Hematopoietic multipotent progenitor cell treated with erythropoietin and hydrocortisone succinate and interleukin-3 and kit ligand, for 17 days (in vitro differentiated cells): ENCODE results near the gene CORO2B.

Source experiments
- DNase-seq: peaks from one replicate; pipeline ENCODE4 v3.0.0-alpha.2; 2015; ENCODE audit warnings: low spot score

The CORO2B gene

DNA sequence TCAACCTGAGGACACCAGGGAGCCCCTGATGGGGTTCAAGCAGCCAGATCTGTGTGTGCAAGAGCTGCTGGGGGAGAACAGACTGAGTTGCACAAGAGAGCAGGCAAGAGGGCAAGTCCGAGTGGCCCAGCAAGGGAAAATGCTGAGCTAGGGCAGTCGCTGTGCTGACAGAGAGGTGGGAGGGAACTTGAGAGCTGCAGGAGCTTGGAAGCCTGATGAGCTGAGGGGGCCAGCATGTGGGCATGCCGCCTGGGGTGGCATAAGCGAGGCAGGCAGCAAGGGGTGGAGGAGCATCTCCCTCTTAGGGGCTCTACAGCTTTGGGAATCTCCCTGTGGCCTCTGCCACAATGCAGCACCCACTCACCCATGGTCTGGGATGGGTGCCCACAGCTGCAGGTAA, 4.7 kb upstream of the CORO2B start:
- no peak for DNase-seq

DNA sequence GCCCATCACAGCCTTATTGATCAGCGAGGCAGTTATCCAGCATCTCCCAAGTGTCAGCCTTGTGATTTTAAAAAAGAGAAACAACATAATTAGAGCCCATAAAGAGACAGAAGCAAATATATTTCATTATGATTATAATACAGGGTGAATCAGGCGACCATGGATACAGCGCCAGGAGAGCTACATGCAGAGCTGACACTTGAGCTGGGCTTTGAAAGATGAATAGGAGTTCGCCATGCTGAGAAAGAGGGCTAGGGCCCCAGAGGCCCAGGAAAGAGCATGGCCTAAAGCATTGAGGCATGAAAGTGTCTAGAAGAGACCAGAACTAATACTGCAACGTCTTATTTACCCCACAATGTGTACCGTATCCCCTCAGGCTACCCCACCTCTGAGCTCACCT, 4.2 kb upstream of the CORO2B start:
- no peak for DNase-seq

DNA sequence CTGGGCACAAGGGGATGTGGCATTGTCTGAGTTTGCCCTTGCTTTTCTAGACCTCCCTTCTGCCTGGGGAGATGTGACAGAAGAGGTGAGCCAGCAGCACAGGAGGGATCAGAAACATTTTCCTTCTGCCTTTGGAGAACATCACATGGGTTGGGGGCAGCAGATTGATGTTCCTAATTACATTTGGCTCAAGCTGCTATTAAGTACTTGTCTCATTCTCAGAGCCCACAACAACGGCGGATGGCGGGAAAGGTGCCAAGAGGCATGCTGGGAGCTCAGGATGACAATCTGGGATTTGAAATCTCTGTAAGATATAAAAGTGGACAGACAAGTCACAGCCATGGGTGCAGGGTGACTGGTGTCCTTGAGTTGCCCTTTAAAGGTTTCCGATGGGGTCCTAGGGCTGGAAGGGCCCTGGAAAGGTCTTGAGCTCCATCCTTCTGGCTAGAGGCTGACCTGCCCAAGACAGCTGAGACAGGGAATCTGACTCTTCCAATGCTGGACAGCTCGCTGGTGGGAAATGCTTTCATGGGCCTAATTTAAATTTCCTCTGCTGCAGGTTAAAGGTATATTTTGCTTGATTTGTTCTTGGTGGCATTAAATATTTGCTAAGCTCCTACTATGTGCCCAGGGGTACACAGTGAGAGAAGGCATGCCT, 2.4 kb upstream of the CORO2B start:
- no peak for DNase-seq

DNA sequence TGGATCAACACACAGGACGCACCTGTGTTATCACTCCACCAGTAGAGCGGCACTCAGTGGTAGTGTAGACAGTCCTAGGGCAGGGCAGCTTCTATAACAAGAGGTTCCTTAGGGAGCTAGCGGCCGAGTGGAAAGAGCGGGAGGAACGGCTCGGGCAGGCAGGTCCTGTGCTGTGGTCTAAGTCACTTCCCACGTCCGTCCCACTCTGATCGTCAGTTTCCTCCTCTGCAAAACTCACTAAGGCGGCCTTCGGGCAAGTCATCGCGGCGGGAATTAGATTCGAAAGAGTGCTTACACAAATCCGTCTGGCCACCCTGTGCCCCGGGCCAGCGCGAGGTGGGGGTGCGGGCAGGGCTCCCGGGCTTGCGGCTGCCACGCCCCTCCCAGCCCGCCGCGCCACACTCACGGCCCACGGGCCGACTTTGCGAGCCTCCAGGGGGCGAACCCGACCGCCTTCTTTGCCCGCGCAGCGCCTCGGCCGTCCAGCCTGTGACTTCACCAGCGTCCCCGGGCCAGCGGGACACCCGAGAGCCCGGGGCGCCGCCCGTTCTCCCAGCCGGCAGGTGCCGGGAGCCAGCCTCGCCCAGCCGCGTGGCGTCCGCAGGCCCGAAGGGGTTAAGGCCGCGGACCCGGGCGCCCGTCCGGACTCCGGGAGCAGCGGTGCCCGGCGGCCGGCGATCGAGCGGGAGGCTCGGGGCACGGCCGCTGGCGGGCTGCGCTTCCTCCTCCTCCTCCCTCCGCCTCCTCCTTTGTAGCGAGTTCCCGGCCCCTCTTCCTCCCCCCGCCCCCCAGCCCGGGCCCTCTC, 416 bp upstream of the CORO2B start:
- no peak for DNase-seq

DNA sequence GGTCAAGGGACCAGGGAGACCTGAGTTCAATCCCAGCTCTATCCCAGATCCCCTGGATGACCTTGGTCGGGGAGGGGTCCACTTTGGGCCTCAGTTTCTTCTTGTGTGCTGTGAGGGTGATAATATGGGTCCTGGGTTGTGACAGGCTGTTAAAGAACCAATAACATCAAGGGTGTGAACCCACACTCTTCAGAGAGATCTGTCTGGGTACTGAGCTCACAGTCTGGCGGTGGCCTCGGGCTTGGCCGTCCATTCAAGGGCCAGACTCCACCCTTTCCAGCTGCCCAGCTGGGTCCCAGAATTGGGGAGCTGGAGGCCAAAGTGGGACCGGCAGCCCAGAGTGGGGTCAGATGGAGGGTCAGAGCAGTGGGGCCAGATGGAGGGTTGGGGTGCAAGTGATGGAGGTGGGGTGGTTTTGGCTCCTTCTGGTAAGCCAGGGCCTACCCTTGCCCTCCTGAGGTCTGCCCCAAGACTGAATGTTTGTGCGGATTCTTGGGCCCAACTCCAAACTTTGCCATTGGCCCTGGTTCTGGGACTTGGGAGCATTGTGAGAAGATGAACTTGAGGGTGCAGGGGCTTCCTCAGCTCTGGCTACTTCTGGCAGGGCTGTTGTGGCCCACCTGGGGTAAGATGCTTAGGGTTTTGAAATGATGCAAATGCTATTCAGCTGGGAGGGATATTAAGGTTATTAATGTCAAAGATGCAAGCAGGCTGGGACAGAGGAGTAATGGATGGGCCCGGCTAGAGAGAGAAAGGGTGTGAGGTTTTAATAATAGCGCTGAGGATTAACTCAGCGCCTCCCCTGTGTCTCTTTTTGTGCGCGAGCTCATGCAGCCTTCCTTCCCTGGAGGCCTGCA, 1.5 kb downstream of the CORO2B start:
- DNase-seq = no peak

DNA sequence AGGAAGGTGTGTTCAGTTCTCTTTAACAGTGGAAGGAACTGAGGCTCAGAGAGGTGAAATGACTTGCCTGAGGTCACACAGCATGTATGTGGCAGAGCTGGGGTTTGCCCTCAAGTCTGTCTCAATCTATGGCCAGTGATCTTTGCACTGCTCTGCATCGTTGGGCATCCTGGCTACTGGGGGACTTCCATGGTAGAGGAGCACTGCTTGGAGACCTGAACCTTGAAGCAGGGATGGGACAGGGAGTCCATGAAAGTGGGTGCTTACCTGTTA, 2.0 kb downstream of the CORO2B start:
- no peak for DNase-seq

DNA sequence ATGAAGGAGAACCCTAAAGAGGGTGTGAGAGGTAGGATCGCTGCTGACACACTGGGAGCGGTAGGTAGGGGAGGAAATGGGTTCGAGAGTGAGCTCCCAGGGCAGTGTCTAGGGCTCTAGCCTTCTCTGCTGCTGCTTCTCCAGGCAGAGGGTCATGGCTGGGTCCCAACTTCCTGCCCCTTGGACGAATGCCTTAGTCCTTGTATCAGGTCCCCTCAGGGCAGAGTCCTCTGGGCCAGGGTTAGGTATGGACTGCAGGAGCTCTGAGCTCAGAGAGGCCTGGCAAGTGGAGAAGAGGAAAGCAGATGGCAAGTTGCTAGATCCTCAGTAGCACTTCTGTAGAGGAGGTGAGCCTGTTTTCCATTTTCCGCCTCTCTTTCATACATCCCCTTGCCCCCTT, 2.9 kb downstream of the CORO2B start:
- no peak for DNase-seq

DNA sequence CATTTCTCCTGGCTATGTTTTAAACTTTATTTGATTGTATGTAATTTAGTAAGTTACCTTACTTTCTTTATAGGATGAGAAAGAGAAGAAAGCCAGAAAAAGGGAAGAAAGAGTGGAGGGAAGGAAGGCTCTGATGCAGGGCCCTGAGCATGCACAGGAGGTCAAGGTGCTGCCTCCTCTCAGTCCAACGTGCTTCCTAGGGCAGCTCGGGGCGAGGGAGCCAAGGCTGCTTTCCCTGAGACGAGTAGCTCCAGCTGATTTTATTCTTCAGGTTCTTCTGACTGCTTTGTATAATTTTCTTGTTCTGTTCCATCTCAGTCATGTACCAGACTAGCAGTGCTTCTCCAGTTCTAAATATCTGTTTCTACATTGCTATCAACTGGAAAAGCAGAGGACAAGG, 3.4 kb downstream of the CORO2B start:
- DNase-seq = no peak

DNA sequence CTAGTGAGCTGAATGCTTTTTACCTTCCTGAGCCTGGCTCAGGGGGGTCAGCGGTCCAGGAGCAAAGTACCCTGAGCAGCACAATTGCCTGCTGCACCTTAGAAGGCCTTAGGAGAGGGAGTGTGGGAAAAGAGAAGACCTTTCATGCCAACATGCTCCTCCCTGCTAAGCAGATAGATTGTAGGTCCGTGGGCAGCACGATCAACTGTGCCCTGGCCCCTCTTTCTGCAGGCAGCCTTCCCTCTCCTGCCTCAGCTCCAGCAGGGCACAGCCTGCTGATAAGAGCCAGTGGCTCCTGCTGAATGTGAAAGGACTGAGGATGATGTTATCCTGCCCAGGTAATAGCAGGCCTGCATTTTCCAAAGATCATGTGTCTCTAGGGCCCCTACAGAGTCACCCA, 4.1 kb downstream of the CORO2B start:
- DNase-seq = no peak

DNA sequence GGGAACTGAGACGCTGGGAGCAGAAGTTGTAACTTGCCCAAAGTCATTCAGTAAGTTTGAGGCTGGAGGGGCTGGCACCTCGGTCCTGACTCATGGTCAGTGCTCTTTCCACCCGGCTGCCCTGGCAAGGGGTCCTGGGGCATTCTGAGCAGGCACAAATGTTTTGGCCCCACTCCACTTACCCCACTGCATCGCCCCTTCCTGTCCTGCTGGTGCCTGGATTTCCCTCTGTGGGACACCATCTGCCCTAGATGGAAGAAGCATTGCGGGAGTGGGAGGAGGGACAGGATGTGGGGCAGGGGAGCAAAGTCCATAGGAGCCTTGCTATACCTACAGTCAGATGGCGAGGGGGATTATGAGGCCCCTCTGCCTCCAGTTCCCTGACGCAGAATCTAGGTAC, 4.5 kb downstream of the CORO2B start:
- DNase-seq = no peak

DNA sequence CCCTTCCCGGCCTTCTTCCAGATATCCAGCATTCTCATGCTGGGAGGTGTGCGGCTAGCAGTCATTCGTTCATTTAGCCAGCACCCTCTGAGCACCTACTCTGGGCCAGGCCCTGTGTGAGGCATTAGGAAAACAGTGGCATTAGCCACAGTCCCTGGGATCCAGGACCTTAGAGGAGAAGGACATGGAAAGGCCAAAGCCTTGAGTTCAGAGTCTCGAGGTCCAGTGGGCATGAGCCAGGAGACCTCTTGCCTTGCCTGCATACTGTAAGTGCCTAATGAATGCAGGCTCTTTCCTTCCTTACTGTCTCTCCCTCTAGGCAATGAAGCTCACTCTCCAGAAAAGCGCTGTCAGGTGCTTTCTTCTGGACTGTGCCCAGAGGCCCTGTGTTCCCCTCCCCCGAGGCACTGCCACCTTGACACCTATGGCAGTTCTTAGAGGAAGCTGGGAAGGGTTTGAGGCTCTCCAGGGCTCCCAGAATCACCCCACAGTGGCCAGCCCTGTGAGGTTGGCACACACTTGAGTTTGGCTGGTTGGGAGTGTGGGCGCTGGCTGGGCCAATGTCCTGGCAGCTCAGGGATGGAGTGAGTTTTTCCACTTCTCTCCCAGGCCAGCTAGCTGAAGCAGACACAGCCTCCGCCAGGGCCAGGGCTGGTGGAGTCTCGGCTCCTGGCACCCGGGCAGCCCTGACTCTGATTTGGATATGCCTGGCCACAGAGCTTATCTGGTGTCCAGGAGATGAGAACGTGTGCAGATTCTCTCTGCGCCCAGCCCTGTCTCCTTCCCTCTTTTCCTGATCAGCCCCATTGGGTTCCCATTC, 5.4 kb downstream of the CORO2B start:
- DNase-seq = no peak

DNA sequence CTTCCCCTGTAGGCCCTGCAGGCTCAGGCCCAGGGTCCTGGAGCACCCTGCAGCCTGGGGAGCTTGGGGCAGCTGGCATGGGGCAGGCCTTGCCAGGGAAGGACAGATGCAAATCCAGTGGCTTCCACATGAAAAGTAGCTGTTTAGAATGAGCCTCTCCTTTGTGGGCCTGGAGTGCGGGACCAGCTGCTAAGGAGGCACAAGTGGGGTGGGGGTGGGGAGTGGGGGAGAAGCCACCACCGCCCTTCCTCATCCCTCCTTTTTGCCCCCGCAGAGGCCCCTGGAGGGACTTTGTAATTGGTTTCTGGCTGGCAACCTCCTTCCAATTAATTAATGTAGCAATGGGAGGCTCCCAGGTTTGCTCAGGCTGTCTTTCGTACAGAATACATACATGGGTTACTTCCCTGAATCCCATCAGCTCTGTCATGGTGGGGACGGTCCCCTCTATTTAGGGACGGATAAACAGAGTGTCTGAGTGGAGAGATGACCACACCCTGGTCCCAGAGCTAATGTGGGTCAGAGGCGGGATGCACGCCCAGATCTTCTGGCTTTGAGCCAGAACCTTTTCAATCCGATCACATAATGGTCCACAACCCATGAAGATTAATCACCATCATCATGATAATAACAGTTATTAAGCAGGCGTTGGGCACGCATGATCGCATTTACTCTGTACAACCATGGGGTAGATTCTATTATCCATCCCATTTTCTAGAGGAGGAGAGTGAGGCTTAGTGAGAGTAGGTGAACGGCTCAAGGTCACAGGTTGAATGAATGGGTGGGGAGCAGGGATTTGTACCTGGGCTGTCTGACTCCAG, 6.2 kb downstream of the CORO2B start:
- no peak for DNase-seq

DNA sequence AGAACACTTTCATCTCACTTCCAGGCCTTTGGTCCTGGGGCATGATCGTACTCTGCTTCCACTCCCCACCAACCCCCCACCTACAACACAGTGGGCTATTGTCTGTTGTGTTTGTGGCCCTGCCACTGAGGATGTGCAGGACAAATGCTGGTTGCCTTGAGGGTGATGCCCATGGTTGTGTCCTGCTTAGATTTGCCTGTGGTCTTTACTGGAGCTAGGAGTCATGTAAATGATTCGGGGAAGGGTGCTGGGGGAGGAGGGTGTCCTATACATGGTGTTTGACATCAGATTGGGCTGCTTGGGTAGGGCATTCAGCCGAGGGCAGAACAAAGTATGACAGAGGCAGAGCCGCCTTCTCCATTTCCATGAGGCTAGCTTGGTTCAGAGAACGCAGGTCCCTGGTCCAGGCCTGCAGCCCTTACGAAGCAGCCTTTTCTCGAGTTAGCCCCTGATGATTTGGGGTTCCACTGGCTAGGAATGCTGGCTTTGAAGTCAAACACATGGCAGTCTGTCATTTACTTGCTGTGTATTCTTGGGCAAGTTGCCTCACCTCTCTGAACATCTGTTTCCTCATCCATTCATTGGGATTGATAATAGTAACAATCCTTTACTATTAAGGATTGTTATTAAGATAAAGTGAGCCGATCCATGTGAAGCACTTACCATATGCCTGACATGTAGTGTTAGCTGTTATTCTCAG, 6.9 kb downstream of the CORO2B start:
- DNase-seq = no peak

DNA sequence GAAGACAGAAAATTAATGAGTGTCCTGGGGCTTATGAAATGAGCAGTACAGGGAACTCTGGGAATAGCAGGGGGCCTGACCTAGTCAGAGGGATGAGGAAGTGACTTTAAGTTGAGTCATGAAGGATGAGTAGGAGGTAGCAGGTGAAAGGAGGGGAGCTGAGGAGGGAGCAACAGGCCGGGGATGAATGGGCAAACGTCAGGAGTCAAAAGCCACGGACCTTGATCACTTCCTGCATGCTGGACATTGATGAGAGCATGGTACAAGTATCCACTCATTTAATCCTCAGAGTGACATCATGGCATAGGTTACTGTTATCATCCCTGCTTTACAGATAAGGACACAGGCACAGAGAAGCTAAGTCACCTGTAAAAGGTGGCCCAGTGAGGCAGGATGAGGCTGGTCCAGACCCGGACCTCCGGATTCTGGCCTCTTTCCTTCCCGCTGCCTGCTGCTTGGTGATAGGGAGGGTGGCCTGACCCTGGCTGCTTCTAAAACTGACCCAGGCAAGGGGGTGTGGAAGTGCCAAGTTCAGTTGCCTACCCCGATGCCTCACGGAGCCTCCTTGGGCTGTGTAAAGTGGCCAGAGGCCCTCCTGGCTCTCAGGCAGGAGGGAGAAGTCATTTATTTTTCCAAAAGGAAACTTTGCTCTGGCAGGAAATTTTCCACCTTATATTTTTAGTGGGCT, 7.6 kb downstream of the CORO2B start:
- no peak for DNase-seq

DNA sequence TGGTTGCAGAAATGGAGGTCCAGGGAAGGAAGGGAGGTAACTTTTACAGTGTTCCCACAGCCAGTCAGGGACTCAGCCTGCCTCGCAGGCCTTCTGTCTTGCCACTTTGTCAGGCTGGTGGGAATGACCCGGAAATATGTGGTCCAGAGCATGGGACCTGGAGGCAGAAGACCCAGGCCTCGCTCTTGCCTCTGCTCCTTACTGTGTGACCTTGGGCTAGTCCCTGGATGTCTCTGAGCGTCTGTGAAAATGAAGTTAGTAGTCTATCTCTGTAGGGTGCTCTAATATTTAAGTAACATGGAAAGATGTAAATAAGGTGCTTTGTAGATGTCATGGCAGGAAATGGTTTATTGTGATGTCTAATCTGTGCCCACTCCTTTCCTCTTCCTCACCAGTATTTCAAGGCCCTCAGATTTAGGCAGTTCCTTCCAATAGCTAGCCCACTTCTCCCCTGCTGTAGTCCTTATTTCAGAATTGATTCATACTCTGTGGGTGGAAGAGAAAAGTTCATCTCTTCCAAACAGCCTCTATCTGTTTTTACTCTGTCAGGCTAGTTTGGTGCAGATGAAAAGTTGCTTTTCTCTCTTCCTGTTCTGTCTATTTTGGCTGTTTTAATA, 9.1 kb downstream of the CORO2B start:
- DNase-seq = no peak

DNA sequence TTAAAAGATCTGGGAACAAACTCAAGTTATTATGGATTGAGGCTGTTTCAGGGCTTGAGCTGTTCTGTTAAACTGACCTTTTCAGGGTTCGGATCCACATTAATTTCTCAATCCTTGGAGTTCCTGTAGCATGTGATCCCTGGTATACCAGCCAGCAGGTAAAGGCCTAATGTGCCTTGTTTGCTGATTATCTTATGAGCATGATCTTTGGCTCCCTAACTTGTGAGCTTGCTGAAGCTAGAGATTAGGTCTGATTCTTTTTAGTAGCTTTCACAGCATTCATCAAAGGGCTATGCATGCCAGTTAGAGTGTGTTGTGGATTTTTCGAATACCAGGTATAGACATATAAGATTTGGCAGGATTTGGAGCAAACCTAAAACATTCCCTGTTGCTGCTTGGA, 10.3 kb downstream of the CORO2B start:
- no peak for DNase-seq

DNA sequence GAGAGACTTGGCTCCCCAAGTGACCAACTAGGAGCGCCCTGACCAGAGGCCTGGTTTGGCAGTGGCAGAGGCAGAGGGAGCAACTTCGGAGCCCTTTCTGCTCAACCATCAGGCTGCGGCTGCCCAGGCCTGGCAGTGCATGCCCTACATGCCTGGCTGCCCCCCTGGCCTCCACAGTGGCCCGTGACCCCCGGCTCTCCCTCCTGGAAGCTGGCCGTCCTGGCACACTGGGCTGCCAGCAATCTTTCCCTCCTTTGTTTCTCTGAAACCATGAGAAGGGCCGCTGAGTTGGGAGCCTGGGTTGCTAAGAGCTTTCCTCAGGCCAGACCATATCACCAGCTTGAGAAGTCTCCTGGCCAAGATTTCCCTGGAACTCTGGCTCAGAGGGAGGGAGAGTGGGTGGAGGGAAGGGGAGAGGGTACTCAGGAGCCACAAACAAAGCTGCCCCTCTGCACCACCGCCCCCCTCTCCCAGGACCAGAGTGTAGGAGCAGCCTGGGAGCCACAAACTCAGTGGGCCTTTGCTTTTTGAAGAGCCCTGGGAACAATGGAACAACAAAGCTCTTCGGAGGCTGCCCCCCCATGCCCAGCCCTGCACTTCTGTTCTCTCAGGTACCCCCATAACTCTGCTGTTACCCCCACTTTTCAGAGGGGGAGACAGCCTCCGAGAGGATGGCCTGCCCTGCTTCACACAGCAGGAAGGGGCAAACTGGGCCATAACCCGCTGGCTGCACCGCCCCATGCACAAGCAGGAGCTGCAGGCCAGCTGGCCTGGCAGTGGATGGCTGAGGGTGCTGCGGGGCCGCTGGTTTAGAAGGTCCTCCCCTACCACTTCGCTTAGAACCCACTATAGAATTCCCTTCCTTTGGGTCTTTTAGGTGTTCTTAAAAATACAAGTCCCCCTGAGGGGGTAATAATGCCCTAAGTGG, 11.3 kb downstream of the CORO2B start:
- DNase-seq = no peak

DNA sequence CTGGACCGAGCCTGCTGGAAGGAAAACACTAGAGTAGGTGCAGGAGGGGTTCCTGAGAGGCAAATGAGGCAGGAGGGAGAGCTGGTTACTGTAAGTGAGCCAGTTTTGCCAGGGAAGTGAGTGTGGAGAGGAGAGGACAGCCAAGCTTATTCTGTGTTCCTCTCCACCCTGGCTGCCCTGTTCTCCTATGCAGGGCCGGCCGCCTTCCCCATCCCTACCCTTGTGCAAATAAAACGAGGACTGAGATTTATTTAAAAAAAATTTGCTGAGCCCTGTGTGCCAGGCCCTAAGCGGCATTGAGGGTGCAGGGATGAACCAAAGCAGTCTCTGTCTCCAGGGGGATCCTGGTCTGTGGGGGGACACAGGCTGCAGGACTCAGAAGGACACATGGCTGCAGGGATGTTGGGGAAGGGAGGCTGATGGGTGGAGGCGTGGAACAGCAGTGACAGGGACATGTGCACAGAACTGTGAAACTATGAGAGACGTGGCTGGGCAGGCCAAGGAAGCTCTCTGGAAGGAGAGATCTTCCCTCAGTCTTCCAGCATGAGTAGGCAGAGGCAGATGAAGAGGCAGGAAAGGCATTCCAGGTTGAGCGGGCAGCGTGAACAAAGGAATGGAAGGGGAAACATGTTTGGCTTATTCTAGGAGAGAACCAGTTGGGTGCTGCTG, 12.1 kb downstream of the CORO2B start:
- no peak for DNase-seq
